WTC11 (cell line): Measurements from ENCODE around the gene DAB2.

Experiments used
- CTCF ChIP-seq: fragments of 200-600 bp; IDR thresholded peaks from 2 replicates; pipeline ENCODE4 v1.8.0; 2022; ENCODE audit warnings: antibody characterized with exemption
- ESRRA ChIP-seq: sonication (generic); formaldehyde crosslinking; IDR thresholded peaks from 2 replicates; pipeline ENCODE4 v1.8.1; 2022; ENCODE audit warnings: mild to moderate bottlenecking, missing genetic modification reagents, borderline replicate concordance
- GABPB1 ChIP-seq: sonication (generic); formaldehyde crosslinking; IDR thresholded peaks from 2 replicates; pipeline ENCODE4 v1.8.1; 2023; ENCODE audit warnings: mild to moderate bottlenecking, missing genetic modification reagents
- KAT7 ChIP-seq: sonication (generic); formaldehyde crosslinking; IDR thresholded peaks from 2 replicates; pipeline ENCODE4 v1.8.1; 2023; ENCODE audit warnings: missing genetic modification reagents, mild to moderate bottlenecking, borderline replicate concordance
- TF ChIP-seq, protein P1 (sequence below): sonication (generic); formaldehyde crosslinking; IDR thresholded peaks from 2 replicates; pipeline ENCODE4 v1.8.1; 2022; ENCODE audit warnings: mild to moderate bottlenecking, missing genetic modification reagents, moderate library complexity, borderline replicate concordance

- TF ChIP-seq, protein P1, sequence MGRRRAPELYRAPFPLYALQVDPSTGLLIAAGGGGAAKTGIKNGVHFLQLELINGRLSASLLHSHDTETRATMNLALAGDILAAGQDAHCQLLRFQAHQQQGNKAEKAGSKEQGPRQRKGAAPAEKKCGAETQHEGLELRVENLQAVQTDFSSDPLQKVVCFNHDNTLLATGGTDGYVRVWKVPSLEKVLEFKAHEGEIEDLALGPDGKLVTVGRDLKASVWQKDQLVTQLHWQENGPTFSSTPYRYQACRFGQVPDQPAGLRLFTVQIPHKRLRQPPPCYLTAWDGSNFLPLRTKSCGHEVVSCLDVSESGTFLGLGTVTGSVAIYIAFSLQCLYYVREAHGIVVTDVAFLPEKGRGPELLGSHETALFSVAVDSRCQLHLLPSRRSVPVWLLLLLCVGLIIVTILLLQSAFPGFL (CRISPR knock-in tag): no peak
- no peak for TF ChIP-seq ESRRA (CRISPR knock-in tag)
- no peak for TF ChIP-seq CTCF
- TF ChIP-seq GABPB1 (CRISPR knock-in tag): no peak
- no peak for TF ChIP-seq KAT7
Observed at GRCh38 chr5:39452846-39453245, 28.1 kb upstream of the DAB2 start.
